ENCODE results near the gene AGAP1.

- TF ChIP-seq CTCF (IDR thresholded peaks at IDR 0.05) (no peak), POLR2A (IDR thresholded peaks at IDR 0.05) (no peak)
These were observed 127.9 kb downstream of the AGAP1 start for GRCh38 chr2:235621736-235622135.

All from uterus (tissue), 2 donors.